ENCODE data around the gene KRTAP10-4. TPM values are rescaled to one million over a fixed set of nuclear protein-coding genes. Genes with fewer than 3 reads are reported as not detected.
A peak's percentile ranks its signal among the peaks of the same experiment; 100 is the strongest.

KRTAP10-4 gene
- total and polyA plus RNA-seq, 12 donors = not detected

GRCh38 chr21:44529503-44530125, 43.9 kb upstream of the KRTAP10-4 start:
- WGBS, 4 donors = 71 to 80% (median 75%) methylated on average over 8 to 23 of the region's 23 CpGs
- DNase-seq = peak in 2 of 7 donors; percentile 1 to 6
- no peaks in the 10 kb centered on the region for H3K27me3 ChIP-seq

GRCh38 chr21:44530221-44530902, 43.2 kb upstream of the KRTAP10-4 start:
- no peaks in the 10 kb centered on the region for H3K27me3 ChIP-seq
- no peaks in the 10 kb centered on the region for H3K9me3 ChIP-seq (replicated peaks in 1 of 3)
- DNase-seq = peak in 2 of 7 donors; percentile 1 to 5

More at GRCh38 chr21:44529503-44530125, 43.9 kb upstream of the KRTAP10-4 start:
- H3K27ac ChIP-seq = no peak overlapping the region
- no peaks in the 10 kb centered on the region for H3K36me3 ChIP-seq (replicated peaks in 1 of 2)
- no peak overlapping the region for H3K4me3 ChIP-seq
- intact Hi-C loops (cut with DNase I) = no loop called here
- no peaks in the 10 kb centered on the region for H3K9me3 ChIP-seq (replicated peaks in 1 of 3)
- no peaks in the 10 kb centered on the region for H3K4me1 ChIP-seq (replicated peaks in 1 of 2)
- TF ChIP-seq CTCF (IDR thresholded peaks at IDR 0.05) (no peak), POLR2A (IDR thresholded peaks at IDR 0.05) (no peak)

GRCh38 chr21:44530903-44531605, 42.5 kb upstream of the KRTAP10-4 start:
- no peak overlapping the region for H3K4me3 ChIP-seq
- no peaks in the 10 kb centered on the region for H3K27me3 ChIP-seq
- no peaks in the 10 kb centered on the region for H3K4me1 ChIP-seq (replicated peaks in 1 of 2)
- TF ChIP-seq POLR2A (IDR thresholded peaks at IDR 0.05) (no peak), CTCF (IDR thresholded peaks at IDR 0.05) (no peak)
- WGBS, 4 donors = 79 to 85% (median 81%) methylated on average over 14 to 23 of the region's 23 CpGs
- H3K27ac ChIP-seq = no peak overlapping the region
- intact Hi-C loops (cut with DNase I) = no loop called here
- peak in 2 of 7 donors; percentile 4 to 8 for DNase-seq
- H3K9me3 ChIP-seq (replicated peaks in 1 of 3) = no peaks in the 10 kb centered on the region
- no peaks in the 10 kb centered on the region for H3K36me3 ChIP-seq (replicated peaks in 1 of 2)

More at GRCh38 chr21:44530221-44530902, 43.2 kb upstream of the KRTAP10-4 start:
- WGBS, 4 donors = 76 to 87% (median 81%) methylated on average over 5 to 7 of the region's 7 CpGs
- Histone ChIP-seq H3K4me1 (replicated peaks in 1 of 2) (no peaks in the 10 kb centered on the region), H3K27ac (no peak overlapping the region), H3K36me3 (replicated peaks in 1 of 2) (no peaks in the 10 kb centered on the region), H3K4me3 (no peak overlapping the region)
- intact Hi-C loops (cut with DNase I) = no loop called here
- TF ChIP-seq CTCF (IDR thresholded peaks at IDR 0.05) (no peak), POLR2A (IDR thresholded peaks at IDR 0.05) (no peak)
